C4-2B (cell line): Measurements from ENCODE around the gene SKAP2.

Experiments
- ZFX ChIP-seq: fragments of 450-650 bp; IDR thresholded peaks from 2 replicates; pipeline ENCODE4 v1.6.1; 2017
- TF ChIP-seq, protein P1 (sequence below): fragments of 450-650 bp; conservative IDR thresholded peaks from 2 replicates; pipeline ENCODE4 v1.5.1; 2017; ENCODE audit warnings: mild to moderate bottlenecking

GRCh38 chr7:26792576-26792975 is 71.8 kb downstream of the SKAP2 start:
- TF ChIP-seq, protein P1, sequence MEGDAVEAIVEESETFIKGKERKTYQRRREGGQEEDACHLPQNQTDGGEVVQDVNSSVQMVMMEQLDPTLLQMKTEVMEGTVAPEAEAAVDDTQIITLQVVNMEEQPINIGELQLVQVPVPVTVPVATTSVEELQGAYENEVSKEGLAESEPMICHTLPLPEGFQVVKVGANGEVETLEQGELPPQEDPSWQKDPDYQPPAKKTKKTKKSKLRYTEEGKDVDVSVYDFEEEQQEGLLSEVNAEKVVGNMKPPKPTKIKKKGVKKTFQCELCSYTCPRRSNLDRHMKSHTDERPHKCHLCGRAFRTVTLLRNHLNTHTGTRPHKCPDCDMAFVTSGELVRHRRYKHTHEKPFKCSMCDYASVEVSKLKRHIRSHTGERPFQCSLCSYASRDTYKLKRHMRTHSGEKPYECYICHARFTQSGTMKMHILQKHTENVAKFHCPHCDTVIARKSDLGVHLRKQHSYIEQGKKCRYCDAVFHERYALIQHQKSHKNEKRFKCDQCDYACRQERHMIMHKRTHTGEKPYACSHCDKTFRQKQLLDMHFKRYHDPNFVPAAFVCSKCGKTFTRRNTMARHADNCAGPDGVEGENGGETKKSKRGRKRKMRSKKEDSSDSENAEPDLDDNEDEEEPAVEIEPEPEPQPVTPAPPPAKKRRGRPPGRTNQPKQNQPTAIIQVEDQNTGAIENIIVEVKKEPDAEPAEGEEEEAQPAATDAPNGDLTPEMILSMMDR: no peak
- TF ChIP-seq ZFX: no peak
